Measurements from ENCODE around the gene WRAP53. TPM values are rescaled to one million over a fixed set of nuclear protein-coding genes. Genes with fewer than 3 reads are reported as not detected.

Gene WRAP53
- total and polyA plus RNA-seq, 2 of the 13 experiments (the other 11 are each of a cell fraction or from before 2014, with no cell fraction given), result 7.0 to 19.5 TPM

- ATAC-seq, result no peak
- BruUV-seq (replicated peaks), result no TSS peak
- H3K27me3 ChIP-seq (ENCODE audit: control insufficient read depth in 1 of 2, insufficient read depth in 2 of 2, low read length in 2 of 2), result peaks cover 0 to 4% of the 10 kb centered on the region in 2 experiments; a peak in 3 of 5 replicates
- H3K27ac ChIP-seq (ENCODE audit: extremely low read length, insufficient read depth, low read length), result no peak overlapping the region
- no peak for FAIRE-seq
- ChIA-PET CTCF (ENCODE audit: low intra/inter-chr PET ratio, low total read pairs) (no interaction called here), POLR2A (no interaction called here)
- no peaks in the 10 kb centered on the region for H3K4me1 ChIP-seq (ENCODE audit: insufficient read depth, low read length)
- H3K79me2 ChIP-seq (ENCODE audit: insufficient read depth, low read length), result no peaks in the 10 kb centered on the region
- 70% methylated on average over 3 of the region's 3 CpGs for WGBS (ENCODE audit: low lambda C conversion rate)
- H2AFZ ChIP-seq (ENCODE audit: low read length), result no peak overlapping the region
- H3K4me2 ChIP-seq (ENCODE audit: low read depth, low read length), result no peak overlapping the region
- no peak for DNase-seq (ENCODE audit: low spot score)
- no peaks in the 10 kb centered on the region for H3K9me3 ChIP-seq (ENCODE audit: low read length)
- intact Hi-C loops (cut with micrococcal nuclease; ENCODE audit: unreplicated experiment), result no loop called here
- no peak overlapping the region for H3K9ac ChIP-seq (ENCODE audit: insufficient read depth, low read depth, low read length)
- TF ChIP-seq CBX5 (CRISPR knock-in tag; IDR thresholded peaks at IDR 0.05; ENCODE audit: borderline replicate concordance) (no peak), GABPB1 (CRISPR knock-in tag; IDR thresholded peaks at IDR 0.05) (no peak), ZNF780A (CRISPR knock-in tag; IDR thresholded peaks at IDR 0.05) (no peak), ZFYVE20 (CRISPR knock-in tag; IDR thresholded peaks at IDR 0.05; ENCODE audit: borderline replicate concordance, low read depth) (no peak), BCL6 (CRISPR knock-in tag; IDR thresholded peaks at IDR 0.05) (no peak), DDIT3 (CRISPR knock-in tag; IDR thresholded peaks at IDR 0.05) (no peak), GATAD2A (CRISPR knock-in tag; IDR thresholded peaks at IDR 0.05) (no peak), HIC2 (CRISPR knock-in tag; IDR thresholded peaks at IDR 0.05; ENCODE audit: low read depth) (no peak), ELF1 (CRISPR knock-in tag; IDR thresholded peaks at IDR 0.05) (no peak), FOXM1 (CRISPR knock-in tag; IDR thresholded peaks at IDR 0.05) (no peak), POLR2A (IDR thresholded peaks at IDR 0.05; ENCODE audit: insufficient read depth in 1 of 2, low read depth in 2 of 2, low read length in 2 of 2) (no peak), ZMYM2 (CRISPR knock-in tag; IDR thresholded peaks at IDR 0.05) (no peak), USF2 (IDR thresholded peaks at IDR 0.05; ENCODE audit: low read depth, low read length) (no peak), USF2 (CRISPR knock-in tag; IDR thresholded peaks at IDR 0.05; ENCODE audit: borderline replicate concordance) (no peak), ZNF362 (CRISPR knock-in tag; IDR thresholded peaks at IDR 0.05; ENCODE audit: borderline replicate concordance) (no peak), MIER3 (CRISPR knock-in tag; IDR thresholded peaks at IDR 0.05; ENCODE audit: borderline replicate concordance) (no peak), ZNF557 (CRISPR knock-in tag; IDR thresholded peaks at IDR 0.05) (no peak)
- in situ Hi-C loops (cut with HindIII; ENCODE audit: extremely low pct_ligation_motif_present, low pct_unique_long_range_greater_than_20kb), result no loop called here
- no peak overlapping the region for H3K4me3 ChIP-seq (replicated peaks in 1 of 3; ENCODE audit: insufficient read depth in 1 of 3, low read depth in 2 of 3, low read length in 3 of 3)
- H3K36me3 ChIP-seq (replicated peaks in 1 of 2; ENCODE audit: control insufficient read depth in 1 of 2, insufficient read depth in 2 of 2, low read length in 2 of 2), result no peaks in the 10 kb centered on the region
- H4K20me1 ChIP-seq (ENCODE audit: insufficient read depth, low read length), result no peaks in the 10 kb centered on the region
Observed at GRCh38 chr17:7727886-7728285, 39.6 kb downstream of the WRAP53 start.
